ENCODE results near the gene WDFY4. TPM values are rescaled to one million over a fixed set of nuclear protein-coding genes. Genes with fewer than 3 reads are reported as not detected.

WDFY4 gene
- total RNA-seq, 4 donors from 2014 or later = 4.1 to 27.9 (median 9.0) TPM

DNA sequence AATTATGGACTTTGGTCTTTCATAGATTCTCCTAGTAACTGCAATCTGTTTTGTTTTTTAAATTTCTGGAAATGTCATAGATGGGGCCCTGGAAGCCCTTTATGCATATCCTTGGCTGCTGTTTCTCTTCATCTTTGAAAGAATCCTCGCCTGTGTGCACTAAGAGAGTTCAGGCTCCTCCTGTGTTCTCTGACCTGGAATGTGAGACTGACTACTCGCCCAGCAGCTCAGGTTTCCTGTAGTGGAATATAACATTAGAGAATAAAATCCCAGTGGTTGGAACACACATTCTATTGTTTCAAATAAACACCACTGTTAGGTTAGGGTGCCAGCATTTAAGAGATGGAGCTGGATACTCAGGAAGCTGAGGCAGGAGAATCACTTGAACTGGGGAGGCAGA lies 56.3 kb downstream of the WDFY4 start:
- TF ChIP-seq, protein P1, sequence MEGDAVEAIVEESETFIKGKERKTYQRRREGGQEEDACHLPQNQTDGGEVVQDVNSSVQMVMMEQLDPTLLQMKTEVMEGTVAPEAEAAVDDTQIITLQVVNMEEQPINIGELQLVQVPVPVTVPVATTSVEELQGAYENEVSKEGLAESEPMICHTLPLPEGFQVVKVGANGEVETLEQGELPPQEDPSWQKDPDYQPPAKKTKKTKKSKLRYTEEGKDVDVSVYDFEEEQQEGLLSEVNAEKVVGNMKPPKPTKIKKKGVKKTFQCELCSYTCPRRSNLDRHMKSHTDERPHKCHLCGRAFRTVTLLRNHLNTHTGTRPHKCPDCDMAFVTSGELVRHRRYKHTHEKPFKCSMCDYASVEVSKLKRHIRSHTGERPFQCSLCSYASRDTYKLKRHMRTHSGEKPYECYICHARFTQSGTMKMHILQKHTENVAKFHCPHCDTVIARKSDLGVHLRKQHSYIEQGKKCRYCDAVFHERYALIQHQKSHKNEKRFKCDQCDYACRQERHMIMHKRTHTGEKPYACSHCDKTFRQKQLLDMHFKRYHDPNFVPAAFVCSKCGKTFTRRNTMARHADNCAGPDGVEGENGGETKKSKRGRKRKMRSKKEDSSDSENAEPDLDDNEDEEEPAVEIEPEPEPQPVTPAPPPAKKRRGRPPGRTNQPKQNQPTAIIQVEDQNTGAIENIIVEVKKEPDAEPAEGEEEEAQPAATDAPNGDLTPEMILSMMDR (IDR thresholded peaks at IDR 0.05; ENCODE audit: low read depth) = no peak

DNA sequence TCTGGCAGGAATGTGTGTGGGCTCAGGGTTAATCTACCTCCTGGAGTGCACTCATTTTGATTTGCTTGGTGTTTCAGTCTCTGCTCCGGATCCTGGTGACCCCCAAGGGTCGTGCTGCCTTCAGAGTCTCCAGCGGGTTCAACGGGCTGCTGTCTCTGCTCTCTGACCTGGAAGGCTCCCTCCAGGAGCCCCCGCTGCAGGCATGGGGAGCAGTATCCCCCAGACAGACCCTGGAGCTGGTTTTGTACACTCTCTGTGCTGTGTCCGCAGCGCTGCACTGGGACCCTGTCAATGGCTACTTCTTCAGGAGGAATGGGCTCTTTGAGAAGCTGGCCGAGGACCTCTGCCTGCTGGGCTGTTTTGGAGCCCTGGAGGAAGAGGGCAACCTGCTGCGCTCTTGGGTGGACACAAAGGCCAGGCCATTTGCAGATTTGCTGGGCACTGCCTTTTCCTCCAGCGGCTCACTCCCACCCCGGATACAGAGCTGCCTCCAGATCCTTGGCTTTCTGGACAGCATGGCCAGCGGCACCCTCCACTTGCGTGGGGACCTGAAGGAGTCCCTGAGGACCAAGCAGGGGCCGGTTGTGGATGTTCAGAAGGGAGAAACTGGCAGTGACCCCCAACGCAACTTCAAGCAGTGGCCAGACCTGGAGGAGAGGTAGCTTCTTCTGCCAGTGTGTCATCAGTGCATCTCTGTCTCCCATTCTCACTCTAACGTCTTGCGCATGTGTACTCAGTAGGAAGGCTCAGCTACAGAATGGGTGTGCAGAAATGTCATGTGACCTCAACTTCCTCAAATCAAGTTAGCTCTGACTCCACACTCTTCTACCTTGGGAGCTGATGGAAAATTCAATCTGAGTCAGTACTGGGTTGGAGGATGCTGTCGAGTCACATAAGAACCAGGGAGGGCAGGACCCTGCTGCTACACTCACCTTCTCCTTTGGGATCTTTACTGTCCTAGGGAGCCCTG lies 58.5 kb downstream of the WDFY4 start:
- TF ChIP-seq, protein P1 (IDR thresholded peaks at IDR 0.05; ENCODE audit: low read depth) = no peak

DNA sequence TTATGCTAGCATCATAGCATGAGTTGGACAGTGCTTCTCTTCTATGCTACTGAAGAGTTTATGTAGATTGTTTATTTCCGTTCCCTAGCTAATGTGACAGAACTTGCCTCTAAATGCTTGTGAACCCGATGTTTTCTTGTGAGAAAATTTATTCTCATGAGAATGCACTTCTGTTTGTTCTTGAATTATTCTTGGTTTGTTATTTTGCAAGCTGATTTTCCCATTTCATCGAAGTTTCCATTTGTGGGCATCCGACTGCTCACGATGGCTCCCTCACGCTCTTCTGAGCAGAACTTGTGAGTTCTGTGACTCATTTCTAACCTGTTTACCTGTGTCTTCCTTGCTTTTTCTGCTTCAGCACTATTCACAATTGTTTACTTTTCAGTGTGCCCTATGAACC lies 59.9 kb downstream of the WDFY4 start:
- TF ChIP-seq, protein P1 (IDR thresholded peaks at IDR 0.05; ENCODE audit: low read depth) = no peak

DNA sequence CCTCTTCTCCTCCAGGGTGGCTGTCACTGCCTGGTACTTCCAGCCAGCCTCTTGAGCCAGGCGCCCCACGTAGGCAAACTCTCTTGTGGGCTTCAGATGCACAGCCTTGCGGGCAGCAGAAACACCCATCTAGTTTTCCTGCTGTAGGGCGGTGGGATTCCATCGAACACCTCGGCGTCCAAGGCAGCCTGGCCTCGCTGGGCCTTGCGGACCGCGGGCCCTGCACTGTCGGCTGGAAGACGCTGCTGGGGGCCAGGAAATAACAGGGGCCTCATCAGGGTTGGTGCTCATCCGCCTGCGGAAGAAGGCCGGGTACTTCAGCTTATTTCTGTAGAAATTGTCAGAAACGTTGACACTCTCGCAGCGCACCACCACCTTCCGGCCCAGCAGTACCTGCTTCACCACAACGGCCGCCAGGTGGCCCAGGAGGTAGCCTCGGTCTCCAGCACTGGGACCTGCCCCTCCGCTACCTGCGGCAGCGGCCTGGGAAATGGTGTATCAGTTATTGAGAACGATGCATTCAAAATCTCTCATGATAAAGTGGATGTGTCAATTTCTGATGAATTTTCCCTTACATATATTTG lies 61.1 kb downstream of the WDFY4 start:
- TF ChIP-seq, protein P1 (IDR thresholded peaks at IDR 0.05; ENCODE audit: low read depth) = no peak

DNA sequence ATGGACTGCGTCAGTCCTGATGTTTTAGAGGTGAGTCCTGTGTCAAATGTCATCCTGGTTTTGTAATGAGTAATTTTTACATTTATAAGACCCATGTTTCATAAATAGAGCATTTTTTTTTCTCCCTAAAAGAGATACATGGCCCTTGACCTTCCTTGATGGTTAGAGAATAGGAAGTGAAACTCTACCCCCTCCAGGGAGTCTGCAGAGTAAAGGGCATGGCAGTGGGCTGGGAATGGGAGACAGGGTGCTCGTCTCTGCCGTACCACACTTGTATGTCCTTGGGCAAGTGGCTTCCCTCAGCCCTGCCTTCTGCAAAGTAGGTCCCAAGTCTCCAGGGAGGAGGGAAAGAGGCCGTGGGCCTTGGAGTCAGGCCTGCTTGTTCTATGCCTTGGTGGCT lies 63.9 kb downstream of the WDFY4 start:
- TF ChIP-seq, protein P1 (IDR thresholded peaks at IDR 0.05; ENCODE audit: low read depth) = no peak

DNA sequence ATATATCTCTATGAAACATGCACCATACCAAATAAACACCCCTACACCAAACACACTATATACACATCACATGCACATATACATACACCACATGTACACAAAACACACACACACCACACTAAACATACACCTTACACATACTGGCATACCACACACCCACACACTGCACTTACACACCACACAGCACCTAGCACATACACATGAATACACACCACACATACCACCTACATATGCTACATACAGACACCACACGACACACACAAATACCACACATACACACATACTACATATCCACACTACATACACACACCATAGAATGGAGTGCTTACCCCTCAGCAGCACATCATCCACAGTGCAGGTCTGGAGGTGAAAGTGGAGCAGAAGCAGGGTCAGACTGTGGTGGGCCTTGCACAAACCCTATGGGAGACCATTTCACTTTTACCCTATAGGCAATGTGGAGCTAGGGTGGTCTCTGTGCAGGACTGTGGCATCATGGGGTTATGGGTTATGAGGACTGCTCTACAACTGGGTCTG lies 64.6 kb downstream of the WDFY4 start:
- TF ChIP-seq, protein P1 (IDR thresholded peaks at IDR 0.05; ENCODE audit: low read depth) = no peak

DNA sequence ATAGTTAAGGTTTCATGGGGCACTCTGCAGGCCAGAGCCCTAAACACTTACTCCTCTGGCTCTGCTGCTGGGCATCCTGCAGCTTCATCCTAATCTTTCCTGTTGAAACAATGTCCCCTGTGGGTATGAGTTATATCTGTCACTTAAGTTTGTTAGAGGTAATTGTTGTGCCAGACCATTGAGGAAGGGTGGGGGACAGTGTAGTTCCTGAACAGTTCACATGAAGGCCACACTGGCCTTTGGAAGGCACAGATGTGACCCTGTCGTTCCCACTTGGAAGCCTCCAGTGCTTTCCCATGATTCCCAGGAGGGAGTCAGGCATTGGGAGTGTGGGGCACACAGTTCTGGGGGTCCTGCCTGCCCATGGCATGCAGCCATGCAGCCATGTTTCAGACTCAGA lies 65.3 kb downstream of the WDFY4 start:
- TF ChIP-seq, protein P1 (IDR thresholded peaks at IDR 0.05; ENCODE audit: low read depth) = no peak
